BJ (cell line): Measurements from ENCODE around the gene STK25. TPM values are rescaled to one million over a fixed set of nuclear protein-coding genes. Genes with fewer than 3 reads are reported as not detected.

Experiments
- CTCF ChIA-PET: fragments of 350-600 bp; formaldehyde crosslinking; extraction: SDS; loops from one replicate; lab custom pipeline; 2021; ENCODE audit warnings: antibody characterized with exemption, inconsistent platforms; lab: Yijun Ruan, JAX
- POLR2A ChIA-PET: fragments of 300-600 bp; sonication (Branson Sonifier 250); formaldehyde crosslinking; extraction: SDS; loops from one replicate; lab custom pipeline; 2021; ENCODE audit warnings: antibody characterized with exemption; lab: Charles Lee
- DNase-seq: peaks from one replicate; pipeline ENCODE4 v3.0.0-alpha.2; 2011; ENCODE audit warnings: low read depth
- H3K27me3 ChIP-seq: 2 replicates; pipeline ENCODE4 v1.6.0; 2011; ENCODE audit warnings: low read length; ENCODE audit not compliant: control insufficient read depth, insufficient read depth
- H3K36me3 ChIP-seq: 2 replicates; pipeline ENCODE4 v1.5.1; 2011; ENCODE audit warnings: low read length; ENCODE audit not compliant: control insufficient read depth, insufficient read depth
- H3K4me3 ChIP-seq: 2 replicates; pipeline ENCODE4 v1.5.1; 2011; ENCODE audit warnings: low read depth, mild to moderate bottlenecking, control low read depth, low read length
- polyA plus RNA-seq: library from polyadenylated mRNA; depleted of rRNA; stranded (reverse); fragments of >200 nt; gene quantifications from 2 replicates; pipeline ENCODE4 v1.2.3, GENCODE V29; 2011
- TF ChIP-seq, protein P1 (sequence below): IDR thresholded peaks from 2 replicates; pipeline ENCODE4 v1.5.1; 2011; ENCODE audit warnings: low read depth, mild to moderate bottlenecking, control low read depth, inconsistent platforms, low read length, moderate library complexity; ENCODE audit not compliant: insufficient read depth

Gene STK25
- polyA plus RNA-seq, 1 experiment, result 386 TPM

DNA sequence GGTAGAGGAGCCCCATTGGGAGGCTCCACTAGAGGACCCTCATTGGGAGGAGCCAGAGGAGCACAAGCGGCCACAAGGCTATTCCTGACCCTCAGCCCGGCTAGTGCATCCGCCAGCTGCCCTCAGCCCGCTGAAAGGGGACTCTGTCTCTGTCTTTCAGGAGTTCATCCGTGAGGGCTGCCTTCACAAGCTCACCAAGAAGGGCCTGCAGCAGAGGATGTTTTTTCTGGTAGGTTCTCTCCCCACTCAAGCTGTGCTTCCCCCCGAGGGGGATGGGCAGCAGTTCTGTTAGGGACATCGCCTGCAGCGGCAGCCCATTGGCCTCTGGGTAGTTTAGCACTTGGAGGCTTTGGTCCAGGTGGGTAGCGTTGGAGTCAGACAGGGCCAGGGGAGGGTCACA, 25.1 kb downstream of the STK25 start:
- no peak overlapping the region for H3K4me3 ChIP-seq
- CTCF ChIA-PET, result interaction anchor here (1.1 kb wide), 1 partner anchor 135 kb away, joined by 3 read pairs; no protein-coding TSS in a partner anchor
- POLR2A ChIA-PET, result no interaction called here
- no peaks in the 10 kb centered on the region for H3K27me3 ChIP-seq
- no peak for DNase-seq
- peaks cover 7% of the 10 kb centered on the region for H3K36me3 ChIP-seq
- TF ChIP-seq, protein P1, sequence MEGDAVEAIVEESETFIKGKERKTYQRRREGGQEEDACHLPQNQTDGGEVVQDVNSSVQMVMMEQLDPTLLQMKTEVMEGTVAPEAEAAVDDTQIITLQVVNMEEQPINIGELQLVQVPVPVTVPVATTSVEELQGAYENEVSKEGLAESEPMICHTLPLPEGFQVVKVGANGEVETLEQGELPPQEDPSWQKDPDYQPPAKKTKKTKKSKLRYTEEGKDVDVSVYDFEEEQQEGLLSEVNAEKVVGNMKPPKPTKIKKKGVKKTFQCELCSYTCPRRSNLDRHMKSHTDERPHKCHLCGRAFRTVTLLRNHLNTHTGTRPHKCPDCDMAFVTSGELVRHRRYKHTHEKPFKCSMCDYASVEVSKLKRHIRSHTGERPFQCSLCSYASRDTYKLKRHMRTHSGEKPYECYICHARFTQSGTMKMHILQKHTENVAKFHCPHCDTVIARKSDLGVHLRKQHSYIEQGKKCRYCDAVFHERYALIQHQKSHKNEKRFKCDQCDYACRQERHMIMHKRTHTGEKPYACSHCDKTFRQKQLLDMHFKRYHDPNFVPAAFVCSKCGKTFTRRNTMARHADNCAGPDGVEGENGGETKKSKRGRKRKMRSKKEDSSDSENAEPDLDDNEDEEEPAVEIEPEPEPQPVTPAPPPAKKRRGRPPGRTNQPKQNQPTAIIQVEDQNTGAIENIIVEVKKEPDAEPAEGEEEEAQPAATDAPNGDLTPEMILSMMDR, result no peak

DNA sequence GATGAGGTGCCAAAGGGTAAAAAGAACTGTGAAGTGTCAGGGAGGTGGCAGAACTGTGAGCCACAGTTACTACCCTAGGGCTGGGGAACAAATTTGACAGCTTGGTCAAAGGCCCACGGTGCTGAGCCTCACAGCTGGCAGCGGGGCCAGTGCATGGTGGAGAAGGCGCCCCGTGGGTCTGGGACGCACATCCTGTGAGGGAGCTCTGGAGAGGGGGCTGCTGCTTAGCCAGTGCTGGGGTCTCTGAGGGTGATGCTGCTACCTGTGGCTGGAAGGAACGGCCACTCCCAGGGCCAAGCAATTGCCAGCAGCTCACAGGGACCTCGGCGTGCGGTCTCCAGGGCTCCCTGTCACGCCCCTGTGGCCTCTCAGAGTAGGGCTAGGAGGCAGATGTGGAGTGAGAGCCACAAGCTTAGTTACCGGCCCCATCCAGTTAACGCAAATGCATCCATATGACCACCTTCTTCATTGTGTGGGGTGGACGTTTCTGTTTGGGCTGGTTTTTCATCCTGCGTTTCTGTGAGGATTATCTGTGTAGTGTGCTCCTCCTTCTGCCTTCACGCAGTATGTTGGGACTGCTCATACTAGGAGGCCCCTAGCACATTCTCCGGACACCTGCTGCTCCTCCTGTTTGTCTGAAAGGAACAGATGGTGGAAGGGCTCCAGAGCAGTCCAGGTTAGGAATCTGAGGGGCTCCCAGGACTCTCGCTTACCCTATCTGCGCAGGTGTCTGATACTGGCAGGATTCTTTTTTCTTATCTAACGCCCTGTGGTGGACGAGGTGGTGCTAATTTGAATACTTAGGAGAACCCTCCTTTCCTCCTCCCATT, 26.0 kb downstream of the STK25 start:
- no peak for DNase-seq
- ChIA-PET CTCF (no interaction called here), POLR2A (no interaction called here)
- Histone ChIP-seq H3K4me3 (no peak overlapping the region), H3K36me3 (peaks cover 7% of the 10 kb centered on the region), H3K27me3 (no peaks in the 10 kb centered on the region)
- TF ChIP-seq, protein P1, result no peak

DNA sequence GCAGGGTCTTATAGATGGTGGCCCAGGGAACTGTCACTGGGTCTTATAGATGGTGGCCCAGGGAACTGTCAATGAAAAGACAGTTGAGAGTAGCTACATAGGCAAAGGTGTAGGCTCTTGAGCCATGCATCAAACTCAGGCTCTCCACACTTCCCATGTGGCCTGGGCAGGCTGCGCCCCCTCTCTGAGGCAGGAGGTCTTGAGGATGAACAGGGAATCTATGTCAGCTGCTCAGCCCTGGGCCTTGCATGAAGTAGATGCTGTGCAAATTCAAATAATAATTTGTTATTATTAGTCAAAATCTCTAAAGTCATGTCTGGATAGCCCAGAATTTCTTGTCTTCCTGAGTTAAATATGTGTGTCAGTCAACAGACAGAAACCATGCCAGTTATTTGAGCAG, 26.7 kb downstream of the STK25 start:
- ChIA-PET CTCF (no interaction called here), POLR2A (no interaction called here)
- H3K27me3 ChIP-seq, result no peaks in the 10 kb centered on the region
- peaks cover 5% of the 10 kb centered on the region for H3K36me3 ChIP-seq
- TF ChIP-seq, protein P1, result no peak
- no peak overlapping the region for H3K4me3 ChIP-seq
- DNase-seq, result no peak

DNA sequence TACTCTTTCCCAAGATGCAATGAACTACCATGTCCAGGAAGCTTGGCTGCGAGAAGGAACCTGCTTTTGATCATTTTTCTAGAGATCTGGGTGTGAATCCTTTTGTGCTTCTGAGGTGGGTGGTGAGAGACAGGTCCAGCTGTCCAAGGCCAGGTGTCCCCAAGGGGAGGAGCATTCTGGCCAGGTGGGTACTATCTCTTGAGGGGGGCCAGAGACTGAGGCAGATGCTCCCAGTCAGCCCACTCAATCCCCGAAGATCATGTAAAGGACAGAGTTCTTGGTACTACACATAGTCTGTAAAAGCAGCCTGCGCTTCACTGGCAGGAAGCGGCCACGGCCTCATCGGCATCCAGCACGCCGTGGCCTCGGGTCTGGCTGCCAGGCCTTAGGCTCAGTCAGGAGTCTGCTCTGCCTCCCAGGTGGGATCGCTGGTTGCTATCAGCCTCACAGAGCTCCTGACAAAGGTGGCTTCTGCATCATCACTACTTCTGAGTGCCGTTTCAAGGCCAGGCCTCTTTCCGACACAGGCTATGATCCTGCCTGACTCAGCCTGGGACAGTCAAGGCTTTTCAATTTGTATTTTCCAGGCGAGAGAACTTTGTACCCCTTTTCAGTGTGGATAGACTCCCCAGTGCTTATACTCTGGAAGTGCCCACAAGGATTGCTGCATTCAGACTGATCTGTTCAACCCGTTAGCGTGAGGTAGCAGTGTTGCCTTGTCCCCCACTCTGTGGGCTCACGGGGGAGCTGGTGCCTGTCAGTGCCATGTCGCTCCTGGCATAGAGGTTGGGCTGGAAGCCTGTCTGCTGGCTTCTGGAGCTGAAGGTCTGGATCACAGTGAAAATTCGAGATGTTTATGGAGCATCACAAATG, 29.1 kb downstream of the STK25 start:
- DNase-seq, result no peak
- POLR2A ChIA-PET, result no interaction called here
- TF ChIP-seq, protein P1, result no peak
- H3K27me3 ChIP-seq, result no peaks in the 10 kb centered on the region
- H3K4me3 ChIP-seq, result no peak overlapping the region
- peaks cover 5% of the 10 kb centered on the region for H3K36me3 ChIP-seq
- CTCF ChIA-PET, result interaction anchor here (0.6 to 1.8 kb wide), 4 partner anchors 10 to 402 kb away, joined by 3 to 7 read pairs (median 4); no protein-coding TSS in a partner anchor

DNA sequence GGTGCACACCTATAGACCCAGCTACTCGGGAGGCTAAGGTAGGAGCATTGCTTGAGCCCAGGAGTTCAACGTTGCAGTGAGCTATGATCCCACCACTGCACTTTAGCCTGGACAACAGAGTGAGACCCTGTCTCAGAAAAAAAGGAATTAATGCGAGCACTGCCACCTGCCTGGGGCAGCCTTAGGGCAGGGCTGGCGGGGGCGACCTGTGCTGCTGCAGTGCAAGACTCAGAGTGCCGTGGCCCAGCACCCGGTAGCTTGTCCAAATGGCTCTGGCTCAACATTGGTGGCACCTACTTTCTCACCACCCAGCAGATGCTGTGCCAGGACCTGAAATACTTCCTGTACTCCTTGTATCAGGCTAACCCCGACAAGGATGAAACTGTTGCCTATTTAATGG, 30.2 kb downstream of the STK25 start:
- ChIA-PET POLR2A (no interaction called here), CTCF (interaction anchor here (1.8 kb wide), 1 partner anchor 12 kb away, joined by 7 read pairs; no protein-coding TSS in a partner anchor)
- DNase-seq, result no peak
- Histone ChIP-seq H3K36me3 (peaks cover 5% of the 10 kb centered on the region), H3K27me3 (no peaks in the 10 kb centered on the region), H3K4me3 (no peak overlapping the region)
- TF ChIP-seq, protein P1, result no peak
